ENCODE results near the gene DAPK1.

DAPK1 gene

DNA sequence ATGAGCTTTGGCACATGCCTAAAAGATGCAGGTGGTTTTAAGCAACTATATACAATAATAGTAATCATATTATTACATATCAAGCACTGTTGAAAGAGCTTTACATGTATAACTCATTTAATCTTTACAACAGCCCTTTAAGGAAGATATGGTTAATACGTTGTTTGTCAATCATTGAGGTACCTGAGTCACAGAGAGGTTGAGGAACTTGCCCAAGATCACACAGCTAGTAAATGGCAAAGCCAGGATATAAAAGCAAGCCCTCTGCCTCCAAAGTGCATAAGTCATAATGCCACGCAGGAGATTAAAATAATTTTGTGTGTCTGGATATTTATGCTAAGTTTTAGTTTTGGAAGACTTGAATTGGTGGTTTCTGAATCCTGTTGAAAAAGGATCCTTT, 90.2 kb downstream of the DAPK1 start:
- TF ChIP-seq, protein P1, sequence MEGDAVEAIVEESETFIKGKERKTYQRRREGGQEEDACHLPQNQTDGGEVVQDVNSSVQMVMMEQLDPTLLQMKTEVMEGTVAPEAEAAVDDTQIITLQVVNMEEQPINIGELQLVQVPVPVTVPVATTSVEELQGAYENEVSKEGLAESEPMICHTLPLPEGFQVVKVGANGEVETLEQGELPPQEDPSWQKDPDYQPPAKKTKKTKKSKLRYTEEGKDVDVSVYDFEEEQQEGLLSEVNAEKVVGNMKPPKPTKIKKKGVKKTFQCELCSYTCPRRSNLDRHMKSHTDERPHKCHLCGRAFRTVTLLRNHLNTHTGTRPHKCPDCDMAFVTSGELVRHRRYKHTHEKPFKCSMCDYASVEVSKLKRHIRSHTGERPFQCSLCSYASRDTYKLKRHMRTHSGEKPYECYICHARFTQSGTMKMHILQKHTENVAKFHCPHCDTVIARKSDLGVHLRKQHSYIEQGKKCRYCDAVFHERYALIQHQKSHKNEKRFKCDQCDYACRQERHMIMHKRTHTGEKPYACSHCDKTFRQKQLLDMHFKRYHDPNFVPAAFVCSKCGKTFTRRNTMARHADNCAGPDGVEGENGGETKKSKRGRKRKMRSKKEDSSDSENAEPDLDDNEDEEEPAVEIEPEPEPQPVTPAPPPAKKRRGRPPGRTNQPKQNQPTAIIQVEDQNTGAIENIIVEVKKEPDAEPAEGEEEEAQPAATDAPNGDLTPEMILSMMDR (IDR thresholded peaks at IDR 0.05; ENCODE audit: low read depth, low read length), result no peak
- in situ Hi-C loops (cut with HindIII; ENCODE audit: low sequenced_read_pairs), result no loop called here
- H3K4me3 ChIP-seq (ENCODE audit: low read depth, low read length), result no peak overlapping the region
- DNase-seq (ENCODE audit: low read depth, low spot score), result no peak

DNA sequence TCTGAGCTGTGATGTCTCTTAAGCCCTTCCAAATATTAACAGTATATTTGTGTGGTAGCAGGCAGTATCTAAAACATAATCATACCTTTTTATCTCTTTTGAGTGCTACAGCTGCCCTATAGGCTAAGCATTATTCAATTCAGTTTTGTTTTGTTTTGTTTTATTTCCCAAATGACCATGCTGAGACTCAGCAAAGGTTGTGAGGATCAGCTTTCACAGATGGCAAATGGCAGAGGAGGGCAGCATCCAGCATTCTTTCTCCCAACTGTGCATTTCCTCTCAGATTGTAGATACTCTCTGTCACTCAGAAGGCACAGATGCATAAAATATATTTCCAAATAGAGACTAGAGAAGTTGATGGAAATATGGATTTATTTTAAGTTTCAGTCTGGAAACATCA, 90.7 kb downstream of the DAPK1 start:
- no peak overlapping the region for H3K4me3 ChIP-seq (ENCODE audit: low read depth, low read length)
- no peak for DNase-seq (ENCODE audit: low read depth, low spot score)
- in situ Hi-C loops (cut with HindIII; ENCODE audit: low sequenced_read_pairs), result no loop called here
- TF ChIP-seq, protein P1 (IDR thresholded peaks at IDR 0.05; ENCODE audit: low read depth, low read length), result no peak

GRCh38 chr9:87590996-87591395, 93.3 kb downstream of the DAPK1 start:
- in situ Hi-C loops (cut with HindIII; ENCODE audit: low sequenced_read_pairs), result no loop called here
- TF ChIP-seq, protein P1 (IDR thresholded peaks at IDR 0.05; ENCODE audit: low read depth, low read length), result no peak
- DNase-seq (ENCODE audit: low read depth, low spot score), result no peak
- H3K4me3 ChIP-seq (ENCODE audit: low read depth, low read length), result no peak overlapping the region

- peak; percentile 72 for DNase-seq (ENCODE audit: low read depth, low spot score)
- TF ChIP-seq, protein P1 (IDR thresholded peaks at IDR 0.05; ENCODE audit: low read depth, low read length), result no peak
- no peak overlapping the region for H3K4me3 ChIP-seq (ENCODE audit: low read depth, low read length)
- in situ Hi-C loops (cut with HindIII; ENCODE audit: low sequenced_read_pairs), result no loop called here
These were observed 95.1 kb downstream of the DAPK1 start for GRCh38 chr9:87592554-87593358.

DNA sequence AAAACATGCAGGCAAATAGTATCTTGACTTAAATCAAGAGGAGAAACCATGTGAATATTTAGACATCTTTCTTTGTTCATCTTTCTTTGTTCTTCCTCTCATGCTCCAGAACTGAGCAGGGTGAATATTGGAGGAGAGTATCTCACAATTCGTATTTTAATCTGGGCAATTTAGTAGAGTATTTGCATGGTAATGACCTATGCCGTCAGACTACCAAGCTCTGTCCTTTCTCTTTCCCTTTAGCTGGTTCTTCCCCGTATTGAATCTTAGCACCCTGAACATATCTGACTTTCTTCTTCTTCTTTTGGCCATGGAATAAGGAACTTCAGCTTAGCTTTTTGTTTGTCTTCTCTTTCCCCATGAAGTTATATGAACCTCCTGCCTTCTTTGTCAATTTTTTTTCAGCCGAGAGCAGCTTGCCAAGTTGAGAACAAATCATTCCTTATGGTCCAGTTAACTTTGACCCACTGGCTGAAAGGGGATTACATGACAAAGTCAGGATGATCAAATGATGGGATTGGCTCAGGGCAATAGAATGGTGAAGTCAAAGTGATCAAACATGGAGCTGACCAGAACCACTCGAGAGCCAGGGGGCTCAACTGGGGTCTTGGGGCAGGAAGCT, 95.8 kb downstream of the DAPK1 start:
- no peak for DNase-seq (ENCODE audit: low read depth, low spot score)
- H3K4me3 ChIP-seq (ENCODE audit: low read depth, low read length), result no peak overlapping the region
- TF ChIP-seq, protein P1 (IDR thresholded peaks at IDR 0.05; ENCODE audit: low read depth, low read length), result no peak
- in situ Hi-C loops (cut with HindIII; ENCODE audit: low sequenced_read_pairs), result no loop called here

- in situ Hi-C loops (cut with HindIII; ENCODE audit: low sequenced_read_pairs), result no loop called here
- H3K4me3 ChIP-seq (ENCODE audit: low read depth, low read length), result no peak overlapping the region
- DNase-seq (ENCODE audit: low read depth, low spot score), result peak; percentile 48
- TF ChIP-seq, protein P1 (IDR thresholded peaks at IDR 0.05; ENCODE audit: low read depth, low read length), result no peak
These were observed 96.5 kb downstream of the DAPK1 start for GRCh38 chr9:87594194-87594593.
